GM11168 (cell line): ENCODE results near the gene BCL2L14.

ENCODE experiments used
- in situ Hi-C: fragments of 300-500 bp; cut with MboI; formaldehyde crosslinking; loops from one replicate; pipeline ENCODE4 v1.12.0; 2022; ENCODE audit warnings: low sequenced_read_pairs; ENCODE audit not compliant: unreplicated experiment

The BCL2L14 gene

DNA sequence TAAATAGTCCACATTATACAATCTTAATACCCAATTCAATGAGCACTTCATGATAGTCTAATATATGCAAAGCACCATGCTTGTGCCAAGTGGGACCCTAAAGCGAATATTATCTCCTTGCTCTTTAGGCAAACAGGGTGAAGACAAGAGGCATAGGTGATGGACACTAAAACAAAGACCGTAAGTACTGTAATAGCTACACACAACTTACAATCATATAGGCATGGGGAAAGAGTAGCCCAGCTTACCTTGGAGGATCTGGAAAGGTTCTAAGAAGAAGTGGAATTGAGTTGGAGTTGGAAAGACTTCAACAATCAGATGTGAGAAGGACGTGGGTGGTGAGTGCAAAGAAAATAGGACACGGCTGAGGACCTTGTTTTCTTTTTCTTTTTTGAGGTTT is 19.1 kb upstream of the BCL2L14 start:
- in situ Hi-C loops: no loop called here

DNA sequence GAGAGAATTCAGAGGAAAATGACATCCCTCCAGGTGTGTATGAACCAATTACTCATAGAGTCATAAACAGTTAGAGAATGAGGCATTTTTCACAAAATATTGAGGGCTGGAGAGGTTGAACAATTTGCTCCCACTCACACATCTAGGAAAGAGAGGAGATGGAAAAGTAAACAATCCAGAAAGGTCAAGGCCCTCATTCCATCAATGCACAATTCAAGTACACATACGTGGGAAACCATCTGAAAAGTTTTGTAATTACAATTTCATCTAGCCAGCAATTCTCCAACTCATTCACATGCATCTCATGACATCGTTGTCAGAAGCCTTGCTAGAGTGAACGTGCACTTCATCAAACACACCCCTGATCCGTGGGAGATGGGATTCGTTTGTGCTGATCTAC is 15.7 kb upstream of the BCL2L14 start:
- in situ Hi-C loops: no loop called here

DNA sequence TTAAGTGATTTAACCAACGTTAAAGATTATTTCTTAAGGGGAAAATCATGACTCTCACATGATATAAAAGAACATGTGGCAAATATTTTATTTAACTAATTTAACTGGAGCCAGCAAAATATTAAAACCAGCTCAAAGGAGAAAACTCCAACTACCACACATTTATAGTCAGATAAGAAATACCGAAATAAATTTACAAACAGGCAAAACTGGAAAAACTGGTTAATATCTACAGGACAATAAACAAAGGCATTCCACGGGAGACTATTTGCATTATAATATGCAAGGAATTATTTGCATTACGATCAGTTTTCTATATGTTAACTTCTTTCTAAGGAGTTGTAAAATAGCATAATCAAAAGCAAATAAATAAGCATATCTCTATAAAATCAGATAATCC is 13.8 kb upstream of the BCL2L14 start:
- in situ Hi-C loops: no loop called here

DNA sequence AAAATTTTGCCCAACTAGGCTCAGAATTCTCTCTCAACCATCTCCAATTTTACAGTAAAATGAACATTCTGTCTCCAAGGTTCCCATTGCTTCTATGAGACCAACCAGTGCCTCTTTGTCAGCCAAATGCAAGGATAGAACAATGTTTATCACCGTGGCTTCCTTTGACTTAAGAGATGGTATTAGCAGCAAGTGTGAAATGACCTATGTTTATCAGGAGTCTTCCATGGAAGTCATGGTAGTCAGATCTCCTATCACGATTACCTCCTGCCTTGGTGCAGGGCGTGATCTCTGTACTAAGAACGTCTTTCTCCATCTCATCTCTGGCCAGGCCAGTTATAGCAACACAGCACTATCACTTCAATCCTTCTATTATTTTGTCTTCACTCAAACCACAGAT is 6.1 kb upstream of the BCL2L14 start:
- in situ Hi-C loops: no loop called here

DNA sequence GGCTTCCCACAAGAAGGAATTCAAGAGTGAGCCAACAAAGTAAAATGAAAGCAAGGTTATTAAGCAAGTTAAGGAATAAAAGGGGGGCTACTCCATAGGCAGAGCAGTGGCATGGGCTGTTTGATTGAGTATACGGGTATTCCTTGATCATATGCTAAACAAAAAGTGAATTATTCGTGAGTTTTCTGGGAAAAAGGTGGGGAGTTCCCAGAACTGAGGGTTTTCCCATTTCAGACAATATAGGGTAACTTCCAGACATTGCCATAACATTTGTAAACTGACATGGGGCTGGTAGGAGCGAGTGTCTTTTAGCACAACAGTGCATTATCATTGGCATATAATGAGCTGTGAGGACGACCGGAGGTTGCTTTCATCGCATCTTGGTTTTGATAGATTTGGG is 2.0 kb upstream of the BCL2L14 start:
- in situ Hi-C loops: no loop called here

DNA sequence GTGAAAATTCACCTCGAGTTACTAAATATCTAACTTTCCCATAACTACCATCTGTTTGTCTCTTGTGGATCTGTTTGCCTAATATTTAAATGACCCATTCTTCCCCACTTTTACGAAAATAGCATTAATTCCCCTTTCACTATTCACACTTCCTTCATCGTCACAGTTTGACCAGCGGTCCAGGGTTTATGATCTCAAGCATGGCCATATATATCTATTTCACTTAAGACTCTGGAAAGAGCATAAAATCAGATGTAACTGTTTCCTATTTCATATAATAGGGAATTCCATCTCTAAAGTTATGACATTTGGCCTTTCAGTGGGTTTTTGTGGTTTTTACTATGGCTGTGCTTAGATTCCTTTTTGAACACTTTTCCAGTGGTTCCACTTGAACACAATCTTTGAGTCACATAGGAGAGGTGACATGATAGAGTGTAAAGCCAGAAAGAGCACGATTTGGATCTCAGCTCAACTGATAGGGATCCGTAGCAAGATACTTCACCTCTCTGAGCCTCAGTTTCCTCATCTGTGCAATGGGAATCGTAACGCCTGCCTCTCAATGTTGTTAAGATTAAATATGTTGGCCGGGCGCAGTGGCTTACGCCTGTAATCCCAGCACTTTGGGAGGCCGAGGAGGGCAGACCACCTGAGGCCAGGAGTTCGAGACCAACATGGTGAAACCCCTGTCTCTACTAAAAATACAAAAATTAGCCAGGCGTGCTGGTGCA is 754 bp upstream of the BCL2L14 start:
- in situ Hi-C loops: no loop called here

DNA sequence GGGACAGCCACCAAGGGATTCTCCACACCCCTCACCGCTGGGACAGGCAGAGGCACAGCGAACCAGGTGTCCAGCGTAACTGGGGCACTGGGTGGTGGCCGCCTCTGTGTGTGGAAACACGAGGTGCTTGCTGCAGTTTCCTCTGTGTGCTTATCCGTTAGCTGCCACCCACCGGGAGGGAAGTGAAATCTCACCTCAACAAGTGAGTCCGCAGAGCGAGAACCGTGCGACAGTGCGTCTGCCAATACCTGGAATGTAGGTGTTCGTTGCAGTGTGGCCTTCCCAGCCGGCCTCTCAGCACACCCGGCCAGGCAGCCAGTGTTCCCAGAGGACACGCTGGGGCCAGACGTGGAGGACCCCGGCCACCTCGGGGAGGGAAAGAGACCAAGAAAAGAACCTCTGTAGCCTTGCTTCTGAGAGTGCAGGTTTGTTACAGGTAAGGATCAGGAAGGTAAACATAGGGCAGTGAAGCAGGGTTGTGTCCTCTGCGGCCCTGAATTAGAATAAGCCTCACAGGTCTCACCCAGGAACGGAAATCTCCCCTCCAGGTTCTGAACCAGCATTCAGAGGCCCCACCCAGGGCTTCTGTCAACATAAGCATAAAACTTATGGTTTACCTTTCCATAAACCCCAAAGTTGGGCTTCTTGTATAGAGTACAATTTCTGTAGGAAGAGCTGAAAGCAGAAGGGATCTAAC is 1.5 kb downstream of the BCL2L14 start:
- in situ Hi-C loops: no loop called here

DNA sequence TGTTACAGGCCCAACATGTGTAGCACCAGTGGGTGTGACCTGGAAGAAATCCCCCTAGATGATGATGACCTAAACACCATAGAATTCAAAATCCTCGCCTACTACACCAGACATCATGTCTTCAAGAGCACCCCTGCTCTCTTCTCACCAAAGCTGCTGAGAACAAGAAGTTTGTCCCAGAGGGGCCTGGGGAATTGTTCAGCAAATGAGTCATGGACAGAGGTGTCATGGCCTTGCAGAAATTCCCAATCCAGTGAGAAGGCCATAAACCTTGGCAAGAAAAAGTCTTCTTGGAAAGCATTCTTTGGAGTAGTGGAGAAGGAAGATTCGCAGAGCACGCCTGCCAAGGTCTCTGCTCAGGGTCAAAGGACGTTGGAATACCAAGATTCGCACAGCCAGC is 8.6 kb downstream of the BCL2L14 start:
- in situ Hi-C loops: no loop called here

DNA sequence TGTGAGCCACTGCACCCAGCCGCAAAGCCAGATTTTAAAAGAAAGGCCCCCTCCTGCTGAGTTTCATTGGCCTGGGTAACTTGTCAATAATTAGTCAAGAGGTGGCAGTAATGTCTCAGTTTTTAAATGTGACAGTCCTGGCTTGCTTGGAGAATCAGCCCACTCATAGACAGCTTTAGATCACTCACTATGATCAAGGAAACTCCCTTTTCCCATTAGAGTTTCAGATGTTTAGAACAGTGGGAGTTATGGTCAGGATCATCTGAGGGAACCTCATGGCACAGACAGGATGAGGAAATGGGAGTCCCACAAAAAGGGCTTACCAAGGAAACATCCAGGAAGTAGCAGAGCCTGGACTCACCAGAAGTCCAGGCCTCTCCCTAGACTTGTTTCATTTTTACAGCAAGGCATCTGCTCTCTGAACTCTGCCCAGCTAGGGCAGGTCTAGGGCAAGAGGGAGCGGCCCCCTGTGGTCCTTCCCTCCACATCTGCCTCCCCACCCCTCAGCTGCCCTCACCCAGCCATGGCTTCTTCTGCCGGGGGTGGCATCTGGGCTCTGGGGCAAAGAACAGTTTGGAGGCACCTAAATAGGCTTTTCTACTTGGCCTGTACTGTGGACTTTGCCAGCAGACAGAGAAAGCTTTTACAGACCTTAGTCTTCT is 11.2 kb downstream of the BCL2L14 start:
- in situ Hi-C loops: loop anchor here (10.0 kb wide), 1 partner anchor 253 kb away; no protein-coding TSS in a partner anchor

DNA sequence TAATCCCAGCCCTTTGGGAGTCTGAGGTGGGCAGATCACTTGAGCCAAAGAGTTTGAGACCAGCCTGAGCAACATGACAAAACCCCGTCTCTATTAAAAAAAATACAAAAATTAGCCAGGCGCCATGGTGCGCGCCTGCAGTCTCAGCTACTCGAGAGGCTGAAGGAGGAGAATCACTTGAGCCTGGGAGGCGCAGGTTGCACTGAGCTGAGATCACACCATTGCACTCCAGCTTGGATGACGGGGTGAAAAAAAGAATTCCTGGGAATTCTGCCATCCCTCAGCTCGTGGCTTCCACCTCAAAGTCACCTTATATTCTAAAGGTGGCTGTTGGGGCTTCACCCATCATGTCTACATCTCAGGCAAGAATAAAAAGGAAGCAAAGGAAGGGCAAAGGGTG is 12.9 kb downstream of the BCL2L14 start:
- in situ Hi-C loops: loop anchor here (10.0 kb wide), 1 partner anchor 251 kb away; no protein-coding TSS in a partner anchor

DNA sequence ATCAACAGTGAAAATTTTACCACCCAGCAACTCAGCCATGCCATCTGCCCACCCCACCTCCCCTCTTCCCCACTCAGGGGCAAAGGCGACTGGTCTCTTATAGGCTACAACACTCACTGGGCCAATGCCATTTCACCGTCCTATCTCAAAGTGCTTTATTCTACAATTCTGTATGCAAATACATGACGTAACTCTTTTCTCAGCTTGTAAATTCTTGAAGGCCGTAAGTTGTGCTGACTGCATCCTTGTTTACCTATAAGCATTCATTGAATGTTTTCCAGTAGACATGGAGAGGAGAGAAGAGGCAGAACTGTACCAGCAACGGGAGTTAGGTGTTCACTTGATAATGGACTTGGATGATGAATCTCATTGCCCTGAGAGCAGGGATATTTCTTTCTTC is 15.6 kb downstream of the BCL2L14 start:
- in situ Hi-C loops: loop anchor here (10.0 kb wide), 1 partner anchor 248 kb away; no protein-coding TSS in a partner anchor

DNA sequence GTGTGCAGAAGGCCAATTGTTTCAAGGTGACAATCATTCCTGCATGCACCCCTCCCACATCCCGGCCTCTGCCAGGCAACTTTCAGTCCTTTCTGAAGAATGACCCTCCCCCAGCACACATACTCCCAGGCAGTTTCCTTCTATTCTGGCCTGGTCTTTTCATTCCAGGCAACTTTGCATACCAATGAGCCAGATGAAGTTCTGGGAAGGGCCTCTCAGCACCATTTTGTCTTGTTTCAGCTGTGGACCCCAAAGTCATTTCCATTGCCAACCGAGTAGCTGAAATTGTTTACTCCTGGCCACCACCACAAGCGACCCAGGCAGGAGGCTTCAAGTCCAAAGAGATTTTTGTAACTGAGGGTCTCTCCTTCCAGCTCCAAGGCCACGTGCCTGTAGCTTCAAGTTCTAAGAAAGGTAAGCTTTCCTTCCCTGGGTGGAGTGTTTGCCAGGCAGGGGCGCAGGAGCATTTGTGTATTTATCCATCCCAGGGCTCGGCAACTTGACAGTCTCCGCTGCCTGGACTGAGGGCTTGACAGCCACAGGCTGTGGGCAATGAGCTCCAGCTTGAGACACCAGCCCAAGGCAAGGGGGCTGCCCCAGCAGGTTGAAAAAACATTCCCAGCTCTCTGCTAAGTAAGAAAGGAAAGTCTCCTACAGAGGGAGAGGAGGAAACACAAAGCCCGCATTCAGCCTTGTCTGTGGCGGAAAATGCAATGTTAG is 16.4 kb downstream of the BCL2L14 start:
- in situ Hi-C loops: loop anchor here (10.0 kb wide), 1 partner anchor 248 kb away; no protein-coding TSS in a partner anchor

DNA sequence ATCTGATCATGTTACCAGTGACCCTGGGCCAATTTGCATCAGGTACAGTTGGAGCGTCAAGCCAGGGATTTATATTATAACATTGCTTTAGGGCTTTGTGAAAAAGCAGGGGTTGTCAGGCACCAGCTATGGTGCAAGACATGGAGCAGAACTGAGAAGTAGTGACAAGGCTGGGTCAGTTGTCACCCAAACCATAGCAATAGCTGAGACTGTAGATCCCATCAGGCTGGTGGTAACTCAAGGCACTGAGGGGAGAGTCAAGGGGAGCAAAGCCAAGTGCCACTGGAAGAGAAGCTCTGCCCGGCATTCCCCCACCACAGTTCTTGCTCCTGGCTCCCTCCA is 16.9 kb downstream of the BCL2L14 start:
- in situ Hi-C loops: loop anchor here (10.0 kb wide), 1 partner anchor 247 kb away; no protein-coding TSS in a partner anchor

DNA sequence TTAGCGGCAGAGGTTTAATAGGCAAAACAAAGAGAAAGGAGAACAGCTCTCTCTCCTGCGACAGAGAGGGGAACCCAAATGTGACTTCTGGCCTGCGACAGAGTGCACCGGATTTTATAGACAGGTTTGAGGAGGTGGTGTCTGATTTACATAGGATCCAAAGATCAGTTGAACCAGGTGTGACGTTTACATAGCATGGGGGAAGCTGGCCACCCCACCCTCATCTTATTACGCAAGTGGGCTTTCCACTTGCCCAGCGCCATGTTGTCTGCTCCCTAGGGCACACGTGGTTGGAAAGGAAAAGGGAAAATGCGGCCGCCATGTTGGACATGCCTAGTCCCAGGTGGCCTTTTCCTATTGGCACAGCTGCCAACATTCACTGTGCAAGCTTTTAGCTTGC is 17.4 kb downstream of the BCL2L14 start:
- in situ Hi-C loops: loop anchor here (10.0 kb wide), 1 partner anchor 247 kb away; no protein-coding TSS in a partner anchor

DNA sequence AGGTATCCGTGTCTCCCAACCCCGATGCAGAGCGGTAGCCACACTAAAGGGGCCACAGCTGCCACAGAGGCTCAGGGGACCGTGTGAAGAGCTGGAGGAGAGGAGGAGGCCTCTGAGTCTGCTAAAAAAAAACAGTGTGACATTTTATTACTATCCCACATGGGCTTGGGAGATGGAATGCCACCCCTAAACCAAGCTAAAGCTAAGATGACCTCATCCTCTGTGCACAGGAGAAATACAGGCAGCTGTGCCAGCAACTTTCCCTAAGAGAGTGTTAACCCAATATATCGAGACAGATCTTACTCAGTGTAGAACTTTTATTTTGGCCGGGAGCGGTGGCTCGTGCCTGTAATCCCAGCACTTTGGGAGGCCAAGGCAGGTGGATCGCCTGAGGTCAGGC is 18.0 kb downstream of the BCL2L14 start:
- in situ Hi-C loops: loop anchor here (10.0 kb wide), 1 partner anchor 246 kb away; no protein-coding TSS in a partner anchor

DNA sequence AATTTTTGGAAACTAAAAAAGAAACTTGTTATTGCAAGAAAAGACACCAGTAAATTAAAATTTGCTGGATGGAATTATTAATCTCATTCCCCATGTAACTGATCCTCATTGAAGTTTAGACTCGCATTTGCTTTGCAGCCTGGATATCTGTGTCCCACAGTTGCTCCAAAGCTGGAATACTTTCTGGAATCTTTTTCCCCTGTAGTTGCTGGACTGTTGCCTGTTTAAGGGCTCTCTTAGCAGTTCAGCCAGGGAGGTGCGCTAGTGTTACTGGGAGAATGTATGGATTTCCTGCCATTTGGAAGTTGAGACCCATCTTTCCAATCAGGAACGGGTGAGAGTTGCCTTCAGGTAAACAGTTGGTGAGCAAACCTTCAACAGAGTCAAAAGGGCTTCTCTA is 20.3 kb downstream of the BCL2L14 start:
- in situ Hi-C loops: no loop called here

DNA sequence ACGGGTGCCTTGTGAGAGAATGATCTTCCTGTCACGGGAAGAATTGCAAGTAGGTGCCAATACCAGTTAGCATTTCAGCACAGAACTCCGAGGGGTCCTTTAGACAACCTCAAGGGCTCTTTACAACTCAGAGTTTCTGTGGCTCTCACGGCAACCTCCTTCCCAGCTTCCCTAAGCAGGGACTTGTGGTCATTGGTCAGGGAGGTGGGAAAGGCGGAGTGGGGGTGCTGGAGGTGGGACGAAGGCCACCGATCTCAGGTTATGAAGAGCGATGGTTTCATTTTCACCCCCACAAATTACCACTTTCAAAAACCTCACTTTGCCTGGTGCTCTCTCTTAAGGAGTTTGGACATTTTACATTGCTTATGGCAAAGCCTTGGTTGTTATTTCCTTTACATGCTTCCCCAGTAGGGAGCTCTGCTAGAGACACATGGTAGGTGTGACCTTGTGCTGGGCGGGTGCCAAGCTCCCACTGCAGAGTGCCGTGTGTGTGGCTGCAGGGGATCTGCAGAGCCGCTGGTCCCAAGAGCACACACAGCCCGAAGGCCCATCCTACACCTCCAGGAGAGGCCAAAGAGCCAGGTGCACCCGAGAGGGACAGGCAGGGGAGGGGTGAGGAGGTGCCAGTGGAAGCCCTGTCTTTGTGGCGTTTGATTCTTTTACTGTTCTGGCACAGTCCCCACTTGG is 21.4 kb downstream of the BCL2L14 start:
- in situ Hi-C loops: no loop called here

DNA sequence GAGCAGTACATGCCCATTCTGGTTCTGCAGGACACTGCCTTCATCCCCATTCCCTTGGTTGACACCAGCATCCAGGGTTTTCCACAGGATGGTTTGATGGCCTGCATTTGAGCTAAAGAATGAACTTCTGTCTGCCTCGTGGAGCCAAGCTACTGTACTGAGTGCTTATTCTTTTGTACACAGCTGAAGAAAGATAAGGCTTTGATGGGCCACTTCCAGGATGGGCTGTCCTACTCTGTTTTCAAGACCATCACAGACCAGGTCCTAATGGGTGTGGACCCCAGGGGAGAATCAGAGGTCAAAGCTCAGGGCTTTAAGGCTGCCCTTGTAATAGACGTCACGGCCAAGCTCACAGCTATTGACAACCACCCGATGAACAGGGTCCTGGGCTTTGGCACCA is 23.7 kb downstream of the BCL2L14 start:
- in situ Hi-C loops: no loop called here

DNA sequence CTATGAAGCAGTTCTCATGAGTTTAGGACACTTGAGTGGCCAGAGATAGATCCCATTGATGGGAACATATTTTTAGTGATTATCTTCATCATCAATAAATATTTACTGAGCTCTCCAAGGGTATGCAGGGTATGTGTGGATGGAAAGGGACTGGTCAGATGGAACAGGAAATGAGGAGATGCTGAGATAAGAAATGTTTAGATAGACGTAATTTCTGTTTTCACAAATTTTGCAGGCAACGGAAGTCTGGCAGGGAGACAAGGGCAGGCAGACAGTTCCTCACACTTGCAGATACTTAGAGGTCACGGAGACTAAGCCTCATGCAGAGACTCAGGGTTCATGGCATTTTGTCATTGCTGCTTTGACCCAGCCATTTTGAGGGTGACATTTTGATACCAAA is 24.3 kb downstream of the BCL2L14 start:
- in situ Hi-C loops: no loop called here
